Liver (tissue), 9 donors: ENCODE data around the gene MBOAT1. TPM values are rescaled to one million over a fixed set of nuclear protein-coding genes. Genes with fewer than 3 reads are reported as not detected.

Experiments used
- DNase-seq: peaks from one replicate; pipeline ENCODE4 v3.0.0-alpha.2; 2017; ENCODE audit warnings: low spot score
- H3K27ac ChIP-seq, 2 donors: one replicate each; pipeline ENCODE4 v1.7.0; 2013; ENCODE audit warnings: inconsistent platforms in 2 of 2, low read length in 2 of 2, control low read depth in 1 of 2, low read depth in 1 of 2, mild to moderate bottlenecking in 1 of 2
- H3K27me3 ChIP-seq, 4 donors: one replicate each; pipeline versions ENCODE4 v1.6.1 to v1.7.0; 2013; ENCODE audit warnings: low read length in 3 of 4, inconsistent platforms in 1 of 4, mild to moderate bottlenecking in 1 of 4, moderate library complexity in 1 of 4; ENCODE audit not compliant: control insufficient read depth in 4 of 4, insufficient read depth in 4 of 4
- H3K36me3 ChIP-seq, 4 donors: one replicate each; pipeline versions ENCODE4 v1.6.1 to v1.7.0; 2013; ENCODE audit warnings: low read length in 3 of 4, mild to moderate bottlenecking in 3 of 4, low read depth in 1 of 4, moderate library complexity in 1 of 4; ENCODE audit not compliant: control insufficient read depth in 4 of 4, insufficient read depth in 3 of 4
- H3K4me1 ChIP-seq, 4 donors: one replicate each; pipeline versions ENCODE4 v1.6.1 to v1.7.0; 2013; ENCODE audit warnings: low read length in 3 of 4, mild to moderate bottlenecking in 3 of 4, moderate library complexity in 1 of 4; ENCODE audit not compliant: control insufficient read depth in 4 of 4, insufficient read depth in 4 of 4
- H3K4me3 ChIP-seq, 3 donors: one replicate each; pipeline versions ENCODE4 v1.6.1 to v1.7.0; 2013; ENCODE audit warnings: low read length in 3 of 3, control low read depth in 1 of 3, low read depth in 1 of 3, mild to moderate bottlenecking in 1 of 3
- H3K9ac ChIP-seq, 2 donors: one replicate each; pipeline ENCODE4 v1.7.0; 2013; ENCODE audit warnings: low read length in 2 of 2, mild to moderate bottlenecking in 2 of 2, moderate library complexity in 2 of 2, control low read depth in 1 of 2, low read depth in 1 of 2
- H3K9me3 ChIP-seq, 4 donors: one replicate each; pipeline versions ENCODE4 v1.6.1 to v1.7.0; 2013; ENCODE audit warnings: low read length in 3 of 4; ENCODE audit not compliant: control insufficient read depth in 4 of 4
- ATF3 ChIP-seq: IDR thresholded peaks from 2 replicates; pipeline ENCODE4 v1.6.1; 2016; ENCODE audit warnings: antibody characterized with exemption
- EGR1 ChIP-seq, 2 donors: IDR thresholded peaks; 2 replicates each; pipeline ENCODE4 v1.6.1; 2016 to 2018; ENCODE audit warnings: antibody characterized with exemption in 2 of 2, low read depth in 2 of 2
- FOXA1 ChIP-seq: IDR thresholded peaks from 2 replicates; pipeline ENCODE4 v1.6.1; 2016; ENCODE audit warnings: antibody characterized with exemption
- FOXA2 ChIP-seq: IDR thresholded peaks from 2 replicates; pipeline ENCODE4 v1.6.1; 2016; ENCODE audit warnings: antibody characterized with exemption
- GABPA ChIP-seq, 2 donors: IDR thresholded peaks in 1 of 2; conservative IDR thresholded peaks in 1 of 2; 2 replicates each; pipeline ENCODE4 v1.6.1; 2016; ENCODE audit warnings: antibody characterized with exemption in 2 of 2, mild to moderate bottlenecking in 1 of 2, moderate library complexity in 1 of 2
- HNF4A ChIP-seq, 2 donors: conservative IDR thresholded peaks; 2 replicates each; pipeline ENCODE4 v1.6.1; 2016; ENCODE audit warnings: antibody characterized with exemption in 2 of 2, mild to moderate bottlenecking in 2 of 2
- MAX ChIP-seq: IDR thresholded peaks from 2 replicates; pipeline ENCODE4 v1.6.1; 2016; ENCODE audit warnings: antibody characterized with exemption
- NR2F2 ChIP-seq: IDR thresholded peaks from 2 replicates; pipeline ENCODE4 v1.6.1; 2016; ENCODE audit warnings: antibody characterized with exemption
- RXRA ChIP-seq, 2 donors: IDR thresholded peaks; 2 replicates each; pipeline ENCODE4 v1.6.1; 2017 to 2018; ENCODE audit warnings: antibody characterized with exemption in 2 of 2, mild to moderate bottlenecking in 1 of 2
- SP1 ChIP-seq: IDR thresholded peaks from 2 replicates; pipeline ENCODE4 v1.6.1; 2018; ENCODE audit warnings: antibody characterized with exemption, mild to moderate bottlenecking
- TAF1 ChIP-seq: conservative IDR thresholded peaks from 2 replicates; pipeline ENCODE4 v1.6.1; 2016; ENCODE audit warnings: antibody characterized with exemption, mild to moderate bottlenecking
- YY1 ChIP-seq: IDR thresholded peaks from 2 replicates; pipeline ENCODE4 v1.6.1; 2016; ENCODE audit warnings: antibody characterized with exemption, mild to moderate bottlenecking
- WGBS: extraction: QIAGEN DNeasy Blood & Tissue Kit; methylation state at CpG from one replicate; pipeline ENCODE4 v1.1.7; 2013; 5-methylcytosine and 5-hydroxymethylcytosine counted together
- polyA plus RNA-seq, 2 donors: library from polyadenylated mRNA; stranded (reverse) in 1 of 2; unstranded in 1 of 2; fragments of 200-250 nt in 1 of 2; fragments of >200 nt in 1 of 2; fragmentation: Nextera tagmentation in 1 of 2; extraction: Ambion mirVana in 1 of 2; gene quantifications; one replicate each; pipeline versions ENCODE4 v1.2.1 to v1.2.3, GENCODE V29; 2013 to 2015
- total RNA-seq, 2 donors: library from RNA; depleted of rRNA; stranded (reverse); fragments of >200 nt; gene quantifications; one replicate each; pipeline ENCODE4 v1.2.3, GENCODE V29; 2014
- TF ChIP-seq, protein P1 (sequence below): IDR thresholded peaks from 2 replicates; pipeline ENCODE4 v1.6.1; 2016; ENCODE audit warnings: antibody characterized with exemption
- TF ChIP-seq, protein P2 (sequence below): IDR thresholded peaks from 2 replicates; pipeline ENCODE4 v1.6.1; 2016; ENCODE audit warnings: antibody characterized with exemption, mild to moderate bottlenecking
- donor health status: healthy.
- donor health status: healthy.
- donor health status: healthy.
- donor health status: healthy.
- donor health status: healthy.

MBOAT1 gene
- total and polyA plus RNA-seq, 4 donors = 1.2 to 9.3 (median 3.3) TPM

GRCh38 chr6:20260360-20260759, 48.1 kb upstream of the MBOAT1 start:
- 85% methylated on average over 7 of the region's 7 CpGs for WGBS
- TF ChIP-seq GABPA (IDR thresholded peaks at IDR 0.05 in 1 of 2, conservative IDR thresholded peaks at IDR 0.05 in 1 of 2) (no peak), NR2F2 (no peak), ATF3 (no peak), YY1 (no peak), RXRA (IDR thresholded peaks at IDR 0.05) (no peak), EGR1 (IDR thresholded peaks at IDR 0.05; ENCODE audit: low read depth in 2 of 2) (no peak), MAX (no peak), TAF1 (no peak), SP1 (no peak)
- TF ChIP-seq, protein P1, sequence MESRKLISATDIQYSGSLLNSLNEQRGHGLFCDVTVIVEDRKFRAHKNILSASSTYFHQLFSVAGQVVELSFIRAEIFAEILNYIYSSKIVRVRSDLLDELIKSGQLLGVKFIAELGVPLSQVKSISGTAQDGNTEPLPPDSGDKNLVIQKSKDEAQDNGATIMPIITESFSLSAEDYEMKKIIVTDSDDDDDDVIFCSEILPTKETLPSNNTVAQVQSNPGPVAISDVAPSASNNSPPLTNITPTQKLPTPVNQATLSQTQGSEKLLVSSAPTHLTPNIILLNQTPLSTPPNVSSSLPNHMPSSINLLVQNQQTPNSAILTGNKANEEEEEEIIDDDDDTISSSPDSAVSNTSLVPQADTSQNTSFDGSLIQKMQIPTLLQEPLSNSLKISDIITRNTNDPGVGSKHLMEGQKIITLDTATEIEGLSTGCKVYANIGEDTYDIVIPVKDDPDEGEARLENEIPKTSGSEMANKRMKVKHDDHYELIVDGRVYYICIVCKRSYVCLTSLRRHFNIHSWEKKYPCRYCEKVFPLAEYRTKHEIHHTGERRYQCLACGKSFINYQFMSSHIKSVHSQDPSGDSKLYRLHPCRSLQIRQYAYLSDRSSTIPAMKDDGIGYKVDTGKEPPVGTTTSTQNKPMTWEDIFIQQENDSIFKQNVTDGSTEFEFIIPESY = no peak
- H3K27me3 ChIP-seq = no peaks in the 10 kb centered on the region
- no peak overlapping the region for H3K9ac ChIP-seq
- no peak overlapping the region for H3K4me3 ChIP-seq
- H3K36me3 ChIP-seq = no peaks in the 10 kb centered on the region
- H3K27ac ChIP-seq = no peak overlapping the region
- no peaks in the 10 kb centered on the region for H3K4me1 ChIP-seq
- peaks cover 0 to 5% (median 0%) of the 10 kb centered on the region in 4 donors for H3K9me3 ChIP-seq
- no peak for DNase-seq

GRCh38 chr6:20259316-20260049, 47.2 kb upstream of the MBOAT1 start:
- Histone ChIP-seq H3K27ac (no peak overlapping the region), H3K36me3 (no peaks in the 10 kb centered on the region), H3K4me1 (no peaks in the 10 kb centered on the region), H3K9me3 (peaks cover 0 to 5% (median 0%) of the 10 kb centered on the region in 4 donors), H3K4me3 (no peak overlapping the region), H3K27me3 (no peaks in the 10 kb centered on the region), H3K9ac (no peak overlapping the region)
- TF ChIP-seq, protein P2, sequence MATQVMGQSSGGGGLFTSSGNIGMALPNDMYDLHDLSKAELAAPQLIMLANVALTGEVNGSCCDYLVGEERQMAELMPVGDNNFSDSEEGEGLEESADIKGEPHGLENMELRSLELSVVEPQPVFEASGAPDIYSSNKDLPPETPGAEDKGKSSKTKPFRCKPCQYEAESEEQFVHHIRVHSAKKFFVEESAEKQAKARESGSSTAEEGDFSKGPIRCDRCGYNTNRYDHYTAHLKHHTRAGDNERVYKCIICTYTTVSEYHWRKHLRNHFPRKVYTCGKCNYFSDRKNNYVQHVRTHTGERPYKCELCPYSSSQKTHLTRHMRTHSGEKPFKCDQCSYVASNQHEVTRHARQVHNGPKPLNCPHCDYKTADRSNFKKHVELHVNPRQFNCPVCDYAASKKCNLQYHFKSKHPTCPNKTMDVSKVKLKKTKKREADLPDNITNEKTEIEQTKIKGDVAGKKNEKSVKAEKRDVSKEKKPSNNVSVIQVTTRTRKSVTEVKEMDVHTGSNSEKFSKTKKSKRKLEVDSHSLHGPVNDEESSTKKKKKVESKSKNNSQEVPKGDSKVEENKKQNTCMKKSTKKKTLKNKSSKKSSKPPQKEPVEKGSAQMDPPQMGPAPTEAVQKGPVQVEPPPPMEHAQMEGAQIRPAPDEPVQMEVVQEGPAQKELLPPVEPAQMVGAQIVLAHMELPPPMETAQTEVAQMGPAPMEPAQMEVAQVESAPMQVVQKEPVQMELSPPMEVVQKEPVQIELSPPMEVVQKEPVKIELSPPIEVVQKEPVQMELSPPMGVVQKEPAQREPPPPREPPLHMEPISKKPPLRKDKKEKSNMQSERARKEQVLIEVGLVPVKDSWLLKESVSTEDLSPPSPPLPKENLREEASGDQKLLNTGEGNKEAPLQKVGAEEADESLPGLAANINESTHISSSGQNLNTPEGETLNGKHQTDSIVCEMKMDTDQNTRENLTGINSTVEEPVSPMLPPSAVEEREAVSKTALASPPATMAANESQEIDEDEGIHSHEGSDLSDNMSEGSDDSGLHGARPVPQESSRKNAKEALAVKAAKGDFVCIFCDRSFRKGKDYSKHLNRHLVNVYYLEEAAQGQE = no peak
- no peak for TF ChIP-seq MAX
- TF ChIP-seq EGR1 (IDR thresholded peaks at IDR 0.05; ENCODE audit: low read depth in 2 of 2) = no peak
- TF ChIP-seq SP1 = no peak
- no peak for TF ChIP-seq HNF4A (conservative IDR thresholded peaks at IDR 0.05)
- TF ChIP-seq ATF3 = no peak
- TF ChIP-seq FOXA1 = no peak
- no peak for TF ChIP-seq FOXA2
- no peak for DNase-seq
- WGBS = 93% methylated on average over 42 of the region's 48 CpGs
